Measurements from ENCODE around the gene ARCN1.

The ARCN1 gene

DNA sequence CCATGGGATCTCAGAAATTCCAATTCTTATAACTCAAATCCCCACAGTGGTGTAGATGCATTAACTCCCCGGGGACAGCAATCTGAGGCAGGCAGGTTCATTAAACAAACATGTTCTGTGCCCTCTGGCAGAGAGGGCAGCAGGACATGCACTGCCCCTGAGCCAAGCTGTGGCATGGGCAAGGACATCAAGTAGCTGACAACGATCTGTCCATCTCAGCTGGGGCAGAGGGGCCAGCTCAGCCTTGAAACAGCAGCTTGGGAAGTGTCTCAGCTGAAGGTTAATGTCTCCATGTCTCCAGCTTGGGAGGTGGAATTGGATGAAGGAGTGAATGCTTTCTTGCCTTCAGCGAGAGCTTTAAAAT lies 27.6 kb upstream of the ARCN1 start:
- no peak overlapping the region for H3K4me3 ChIP-seq (ENCODE audit: low read depth, low read length)
- TF ChIP-seq, protein P1, sequence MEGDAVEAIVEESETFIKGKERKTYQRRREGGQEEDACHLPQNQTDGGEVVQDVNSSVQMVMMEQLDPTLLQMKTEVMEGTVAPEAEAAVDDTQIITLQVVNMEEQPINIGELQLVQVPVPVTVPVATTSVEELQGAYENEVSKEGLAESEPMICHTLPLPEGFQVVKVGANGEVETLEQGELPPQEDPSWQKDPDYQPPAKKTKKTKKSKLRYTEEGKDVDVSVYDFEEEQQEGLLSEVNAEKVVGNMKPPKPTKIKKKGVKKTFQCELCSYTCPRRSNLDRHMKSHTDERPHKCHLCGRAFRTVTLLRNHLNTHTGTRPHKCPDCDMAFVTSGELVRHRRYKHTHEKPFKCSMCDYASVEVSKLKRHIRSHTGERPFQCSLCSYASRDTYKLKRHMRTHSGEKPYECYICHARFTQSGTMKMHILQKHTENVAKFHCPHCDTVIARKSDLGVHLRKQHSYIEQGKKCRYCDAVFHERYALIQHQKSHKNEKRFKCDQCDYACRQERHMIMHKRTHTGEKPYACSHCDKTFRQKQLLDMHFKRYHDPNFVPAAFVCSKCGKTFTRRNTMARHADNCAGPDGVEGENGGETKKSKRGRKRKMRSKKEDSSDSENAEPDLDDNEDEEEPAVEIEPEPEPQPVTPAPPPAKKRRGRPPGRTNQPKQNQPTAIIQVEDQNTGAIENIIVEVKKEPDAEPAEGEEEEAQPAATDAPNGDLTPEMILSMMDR (IDR thresholded peaks at IDR 0.05; ENCODE audit: low read depth, low read length): no peak

DNA sequence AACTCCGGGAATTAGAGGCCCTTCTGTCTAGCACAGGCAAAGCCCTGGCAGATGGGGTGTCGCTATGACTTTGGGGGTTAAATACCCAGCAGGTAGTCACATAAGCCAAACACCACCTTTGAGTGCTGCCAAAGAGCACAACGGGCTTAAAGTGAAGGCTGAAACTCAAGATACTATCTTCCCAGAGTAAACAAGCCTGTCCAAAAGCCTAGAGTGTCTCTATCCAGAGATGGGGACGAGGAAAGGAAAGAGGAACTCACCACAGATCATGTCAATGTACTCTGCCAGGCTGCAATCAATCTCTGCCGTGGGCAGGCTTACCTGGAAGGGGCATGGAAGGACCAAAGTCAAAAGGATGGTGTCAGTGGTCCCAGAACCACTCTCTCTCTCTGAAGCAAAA lies 26.7 kb upstream of the ARCN1 start:
- no peak overlapping the region for H3K4me3 ChIP-seq (ENCODE audit: low read depth, low read length)
- TF ChIP-seq, protein P1 (IDR thresholded peaks at IDR 0.05; ENCODE audit: low read depth, low read length): no peak

DNA sequence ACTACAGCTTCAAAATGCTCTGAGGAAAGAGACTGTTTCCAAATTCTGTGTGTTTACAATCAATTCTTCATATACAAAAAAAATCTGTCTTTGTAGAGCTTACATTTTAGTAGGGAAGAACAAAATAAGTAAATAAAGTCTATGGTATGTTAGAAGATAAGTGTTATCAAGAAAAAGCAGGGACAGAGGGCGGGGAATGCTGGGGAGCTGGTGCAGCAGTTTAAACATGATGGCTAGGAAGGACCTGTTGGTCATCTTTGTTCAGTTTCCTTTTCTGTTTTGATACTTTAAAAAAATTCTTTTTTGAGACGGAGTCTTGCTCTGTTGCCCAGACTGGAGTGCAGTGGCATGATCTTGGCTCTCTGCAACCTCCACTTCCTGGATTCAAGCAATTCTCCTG lies 25.1 kb upstream of the ARCN1 start:
- TF ChIP-seq, protein P1 (IDR thresholded peaks at IDR 0.05; ENCODE audit: low read depth, low read length): no peak
- H3K4me3 ChIP-seq (ENCODE audit: low read depth, low read length): no peak overlapping the region

DNA sequence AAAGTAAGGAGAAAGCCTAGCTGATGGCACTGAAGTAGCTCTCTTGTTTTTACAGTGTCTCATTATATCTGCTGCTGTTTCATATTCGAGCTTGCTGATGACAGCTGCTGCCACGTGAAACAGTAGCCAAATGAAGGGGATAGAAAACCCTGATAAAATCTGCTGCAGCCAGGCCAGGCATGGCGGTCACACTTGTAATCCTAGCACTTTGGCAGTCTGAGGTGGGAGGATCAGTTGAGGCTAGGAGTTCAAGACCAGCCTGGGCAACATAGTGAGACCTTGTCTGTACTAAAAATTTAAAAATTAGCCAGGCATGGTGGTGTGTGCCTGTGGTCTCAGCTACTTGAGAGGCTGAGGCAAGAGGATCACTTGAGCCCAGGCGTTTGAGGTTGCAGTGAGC lies 19.9 kb upstream of the ARCN1 start:
- no peak overlapping the region for H3K4me3 ChIP-seq (ENCODE audit: low read depth, low read length)
- TF ChIP-seq, protein P1 (IDR thresholded peaks at IDR 0.05; ENCODE audit: low read depth, low read length): no peak

DNA sequence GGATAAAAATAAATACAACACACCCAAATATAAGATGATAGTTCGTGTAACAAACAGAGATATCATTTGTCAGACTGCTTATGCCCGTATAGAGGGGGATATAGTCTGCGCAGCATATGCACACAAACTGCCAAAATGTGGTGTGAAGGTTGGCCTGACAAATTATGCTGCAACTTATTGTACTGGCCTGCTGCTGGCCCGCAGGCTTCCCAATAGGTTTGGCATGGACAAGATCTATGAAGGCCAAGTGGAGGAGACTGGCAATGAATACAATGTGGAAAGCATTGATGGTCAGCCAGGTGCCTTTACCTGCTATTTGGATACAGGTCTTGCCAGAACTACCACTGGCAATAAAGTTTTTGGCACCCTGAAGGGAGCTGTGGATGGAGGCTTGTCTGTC lies 11.4 kb upstream of the ARCN1 start:
- H3K4me3 ChIP-seq (ENCODE audit: low read depth, low read length): no peak overlapping the region
- TF ChIP-seq, protein P1 (IDR thresholded peaks at IDR 0.05; ENCODE audit: low read depth, low read length): no peak

DNA sequence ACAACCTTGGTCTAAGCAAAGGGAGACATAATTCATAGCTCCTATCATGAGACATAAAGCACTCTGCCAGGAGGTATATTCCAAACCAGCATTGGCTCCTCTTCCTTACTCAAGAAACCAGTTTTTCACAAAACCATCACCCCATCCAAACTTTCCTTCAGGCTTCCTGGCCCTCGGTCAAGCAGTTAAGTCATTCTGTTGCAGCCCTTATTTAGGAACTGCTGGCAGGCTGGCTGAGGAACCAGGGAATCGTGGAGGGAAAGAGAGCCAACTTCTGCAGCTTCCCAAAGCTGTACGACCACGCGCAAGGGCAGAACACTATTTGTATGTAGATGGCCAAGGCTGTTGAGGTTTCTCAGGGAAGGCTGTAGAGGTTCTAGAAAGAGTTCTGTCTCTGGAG lies 7.2 kb upstream of the ARCN1 start:
- peak overlapping the region; percentile 66 for H3K4me3 ChIP-seq (ENCODE audit: low read depth, low read length)
- TF ChIP-seq, protein P1 (IDR thresholded peaks at IDR 0.05; ENCODE audit: low read depth, low read length): no peak

DNA sequence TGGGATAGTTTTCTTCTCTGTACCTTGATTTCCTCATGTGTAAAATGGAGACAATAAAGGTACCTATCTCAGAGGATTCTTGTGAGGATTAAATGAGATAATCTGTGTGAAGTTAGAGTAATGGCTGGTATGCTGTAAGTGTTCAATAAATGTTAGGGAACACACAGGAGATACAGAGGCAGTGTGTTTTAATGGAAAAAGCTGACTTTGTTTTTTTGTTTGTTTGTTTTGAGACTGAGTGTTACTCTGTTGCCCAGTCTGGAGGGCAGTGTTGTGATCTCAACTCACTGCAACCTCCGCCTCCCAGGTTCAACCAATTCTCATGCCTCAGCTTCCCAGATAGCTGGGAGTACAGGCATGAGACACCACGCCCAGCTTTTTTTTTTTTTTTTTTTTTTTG lies 2.5 kb upstream of the ARCN1 start:
- TF ChIP-seq, protein P1 (IDR thresholded peaks at IDR 0.05; ENCODE audit: low read depth, low read length): no peak
- no peak overlapping the region for H3K4me3 ChIP-seq (ENCODE audit: low read depth, low read length)

All from WI38 (cell line).